Fibroblast of skin of right biceps (primary cell): ENCODE measurements around the gene CPA2.

Experiments used
- DNase-seq: peaks from one replicate; pipeline ENCODE4 v3.0.0-alpha.2; 2013

Gene CPA2

DNA sequence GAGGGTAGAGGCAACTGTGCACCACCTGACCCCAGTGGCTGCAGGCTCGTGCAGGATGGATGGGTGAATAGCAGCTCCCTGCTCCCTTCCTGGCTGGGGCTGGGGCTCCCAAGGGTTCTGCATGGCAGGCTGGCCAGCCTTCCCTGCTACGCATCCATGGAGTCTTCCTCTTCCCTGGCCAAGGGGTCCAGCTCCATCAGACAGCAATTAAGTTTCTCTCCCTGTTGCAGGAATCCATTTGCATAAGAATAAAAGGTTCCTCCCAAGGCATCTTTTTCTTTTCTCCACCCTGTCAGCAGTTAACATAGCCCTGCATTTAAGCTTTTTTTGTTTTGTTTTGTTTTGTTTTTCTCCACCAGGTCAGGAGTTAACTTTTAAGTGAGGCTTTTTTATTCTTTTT, 10.0 kb upstream of the CPA2 start:
- no peak for DNase-seq

- no peak for DNase-seq
Measured at GRCh38 chr7:130258494-130259078, 8.1 kb upstream of the CPA2 start.

- no peak for DNase-seq
Measured at GRCh38 chr7:130262448-130262847, 4.2 kb upstream of the CPA2 start.

- DNase-seq = no peak
Measured at GRCh38 chr7:130263130-130263529, 3.5 kb upstream of the CPA2 start.

DNA sequence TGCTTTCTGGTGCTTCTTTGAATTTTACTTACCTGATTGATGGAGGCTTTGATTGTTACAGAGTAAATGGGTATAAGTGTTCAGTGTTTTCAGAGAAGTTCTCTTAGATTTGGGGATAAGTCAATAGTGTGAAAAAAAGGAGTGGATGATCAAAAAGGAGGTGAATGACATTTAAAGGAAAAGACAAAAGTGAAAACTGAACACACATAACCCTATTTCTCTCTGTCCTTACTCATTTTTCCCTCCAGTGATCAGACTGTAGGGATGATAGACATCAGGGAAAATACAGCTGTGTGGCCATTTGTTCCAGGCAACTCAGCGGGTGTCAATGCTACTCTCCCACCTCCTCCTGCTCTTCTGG, 278 bp downstream of the CPA2 start:
- no peak for DNase-seq

DNA sequence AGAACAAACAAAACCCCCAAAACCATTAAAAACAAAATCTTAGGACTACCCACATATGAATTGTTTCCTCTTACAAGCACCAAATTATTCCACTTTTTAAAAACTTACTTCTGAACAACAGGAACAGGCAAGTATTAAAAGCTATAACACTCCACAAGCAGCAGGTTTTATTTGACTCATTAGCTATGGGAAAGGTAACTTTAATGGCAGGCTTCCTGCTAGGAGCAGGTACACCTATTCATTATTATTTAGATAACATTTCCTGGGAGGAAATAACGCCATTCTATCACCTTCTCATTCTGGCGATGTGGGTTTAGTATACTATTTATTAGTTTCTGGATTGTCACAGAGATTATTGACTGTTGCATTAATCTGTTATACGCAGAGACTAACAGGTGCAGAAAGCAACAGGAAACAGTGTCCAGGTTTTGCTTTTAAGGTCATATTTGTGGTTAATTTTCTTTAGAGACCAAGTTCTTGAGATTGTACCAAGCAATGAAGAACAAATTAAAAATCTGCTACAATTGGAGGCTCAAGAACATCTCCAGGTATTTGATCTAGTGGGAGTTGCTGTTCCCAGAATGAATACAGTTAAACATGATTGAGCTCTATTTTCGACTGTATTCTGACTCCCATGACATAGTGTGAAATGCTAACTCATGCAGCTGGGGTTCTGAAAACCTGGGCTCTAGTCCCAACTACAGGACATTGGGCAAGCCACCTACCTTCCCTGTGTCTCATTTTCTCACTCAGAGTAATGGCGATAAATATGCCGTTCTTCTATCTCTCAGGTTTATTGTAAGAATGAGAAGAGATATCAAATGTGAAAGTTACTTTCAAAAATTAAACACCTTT, 2.0 kb downstream of the CPA2 start:
- no peak for DNase-seq

DNA sequence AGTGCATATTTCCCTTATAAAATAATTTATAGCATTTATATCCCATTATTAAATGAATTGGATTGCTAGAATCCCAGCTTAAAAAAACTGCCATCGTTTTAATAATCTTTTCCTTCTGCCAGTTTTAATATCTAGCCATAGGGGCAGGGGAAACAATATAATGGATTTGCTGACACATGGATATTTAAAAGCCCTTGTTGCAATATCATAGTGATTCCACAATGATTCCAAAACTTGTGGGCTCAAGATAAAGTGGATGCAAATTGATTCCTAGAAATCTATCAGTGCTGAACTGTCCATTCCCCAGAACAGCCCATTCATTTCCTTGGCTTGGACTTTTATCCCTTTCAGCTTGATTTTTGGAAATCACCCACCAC, 2.6 kb downstream of the CPA2 start:
- no peak for DNase-seq

DNA sequence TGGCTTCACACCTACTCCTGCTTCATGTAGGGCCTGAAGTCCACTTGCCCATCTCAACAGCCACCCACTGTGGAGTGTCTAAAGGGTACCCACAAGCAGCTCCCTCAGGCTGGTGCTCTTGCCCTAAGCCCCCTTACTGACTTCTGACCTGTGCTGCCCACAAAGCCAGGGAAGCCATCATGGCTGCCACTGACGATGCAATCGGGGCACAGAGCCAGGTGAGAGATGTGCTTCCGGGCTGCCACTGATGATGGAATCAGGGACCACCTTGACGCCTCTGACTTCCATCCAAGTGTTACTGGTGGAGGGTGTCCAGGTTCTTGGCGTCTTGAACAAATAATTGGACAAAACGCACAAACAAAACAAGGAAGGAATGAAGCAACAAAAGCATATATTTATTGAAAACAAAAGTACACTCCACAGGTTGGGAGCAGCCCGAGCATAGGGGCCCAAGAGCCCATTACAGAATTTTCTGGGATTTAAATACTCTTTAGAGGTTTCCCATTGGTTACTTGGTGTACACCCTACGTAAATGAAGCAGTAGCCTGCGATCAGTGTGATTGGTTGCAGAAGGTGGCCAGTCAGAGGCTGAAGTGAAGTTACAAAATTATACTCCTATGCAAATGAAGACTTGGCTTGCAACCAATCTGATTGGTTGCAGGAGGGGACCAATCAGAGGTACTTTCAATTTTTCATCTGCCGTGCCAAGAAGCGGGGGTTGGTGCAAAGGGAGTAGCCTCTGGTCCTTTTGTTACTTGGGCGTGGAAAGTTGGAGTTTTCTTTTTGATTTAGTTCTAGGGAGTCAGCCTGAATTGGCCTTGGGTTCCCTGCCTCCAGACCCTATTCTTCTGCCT, 4.5 kb downstream of the CPA2 start:
- no peak for DNase-seq

GRCh38 chr7:130272381-130273080, 5.9 kb downstream of the CPA2 start:
- no peak for DNase-seq

- peak; percentile 88 for DNase-seq
Measured at GRCh38 chr7:130273081-130273932, 6.6 kb downstream of the CPA2 start.

DNA sequence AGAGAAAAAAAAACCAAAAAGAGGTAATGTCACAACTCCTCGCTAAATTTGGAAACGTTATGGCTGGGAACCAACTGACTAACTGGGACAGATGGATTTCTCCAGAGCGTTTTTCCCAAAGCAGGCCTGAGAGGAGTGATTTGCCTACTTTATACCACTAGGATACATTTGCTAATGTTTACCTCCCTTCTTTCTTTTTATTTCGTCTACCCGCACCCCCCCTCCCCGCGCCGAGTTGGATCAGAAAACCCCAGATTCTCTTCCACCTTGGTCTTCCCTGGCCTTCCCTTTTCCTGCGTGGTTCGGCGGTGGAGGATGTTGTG, 7.2 kb downstream of the CPA2 start:
- peak; percentile 82 for DNase-seq

DNA sequence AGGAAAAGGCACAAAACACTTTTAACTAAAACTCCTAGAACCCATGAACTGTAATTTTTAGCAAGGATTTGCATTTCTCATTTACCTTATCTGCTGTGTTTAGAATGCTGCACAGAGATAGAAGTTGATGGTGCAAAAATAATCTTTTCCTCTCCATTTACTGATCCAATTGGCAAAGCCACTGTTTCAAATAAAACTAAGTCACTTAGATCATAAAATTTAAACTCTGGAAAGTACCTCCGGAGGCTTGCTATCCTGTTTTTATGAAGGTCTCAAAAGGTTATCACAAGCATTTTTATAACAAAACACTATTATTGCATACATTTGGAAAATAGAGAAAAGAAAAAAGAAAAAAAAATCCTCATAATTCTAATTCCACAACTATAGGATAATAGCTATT, 7.6 kb downstream of the CPA2 start:
- DNase-seq = no peak

- DNase-seq = peak; percentile 36
Measured at GRCh38 chr7:130274983-130275591, 8.4 kb downstream of the CPA2 start.

GRCh38 chr7:130275826-130276297, 9.2 kb downstream of the CPA2 start:
- DNase-seq = peak; percentile 83

GRCh38 chr7:130276796-130277762, 10.4 kb downstream of the CPA2 start:
- peak; percentile 89 for DNase-seq

DNA sequence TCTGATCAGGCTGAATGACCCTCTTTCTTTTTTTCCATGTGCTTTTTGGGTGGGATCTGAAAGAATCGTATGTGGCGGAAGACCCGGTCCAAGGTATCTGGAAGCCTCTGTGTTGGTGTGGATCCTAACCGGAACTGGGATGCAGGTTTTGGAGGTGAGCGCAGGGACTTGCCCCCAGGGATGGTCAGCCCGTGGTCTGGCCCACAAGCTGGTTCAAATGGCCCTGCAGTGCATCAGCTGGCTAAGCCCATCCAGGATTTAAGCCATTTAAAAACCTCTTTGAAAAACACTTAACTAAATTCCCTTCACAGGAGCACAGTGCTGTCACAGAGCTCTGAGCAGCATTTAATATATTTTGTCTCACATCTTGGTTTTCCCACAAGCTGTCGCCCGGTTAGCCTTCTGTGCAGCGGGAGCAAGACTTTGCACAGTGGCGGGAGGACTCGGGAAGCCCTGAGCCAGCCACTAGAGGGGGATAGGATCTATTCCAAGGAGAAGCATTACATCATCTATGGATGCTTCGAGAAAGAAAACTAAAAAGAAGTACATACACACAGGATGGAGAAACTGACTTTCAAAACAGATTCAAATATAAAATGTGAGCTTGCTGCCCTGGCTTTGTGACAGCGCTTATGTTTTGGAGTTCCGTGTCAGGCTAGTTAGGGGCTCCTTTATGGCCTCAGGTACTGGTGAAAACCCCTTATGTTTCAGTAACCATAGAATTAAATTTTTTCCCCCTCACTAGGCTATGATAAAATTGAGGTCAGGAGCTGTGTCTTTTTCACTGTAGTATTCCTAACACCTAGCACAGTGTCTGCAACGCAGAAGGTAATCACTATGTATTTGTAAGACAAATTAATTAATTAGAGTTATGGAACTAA, 11.3 kb downstream of the CPA2 start:
- DNase-seq = peak; percentile 78

DNA sequence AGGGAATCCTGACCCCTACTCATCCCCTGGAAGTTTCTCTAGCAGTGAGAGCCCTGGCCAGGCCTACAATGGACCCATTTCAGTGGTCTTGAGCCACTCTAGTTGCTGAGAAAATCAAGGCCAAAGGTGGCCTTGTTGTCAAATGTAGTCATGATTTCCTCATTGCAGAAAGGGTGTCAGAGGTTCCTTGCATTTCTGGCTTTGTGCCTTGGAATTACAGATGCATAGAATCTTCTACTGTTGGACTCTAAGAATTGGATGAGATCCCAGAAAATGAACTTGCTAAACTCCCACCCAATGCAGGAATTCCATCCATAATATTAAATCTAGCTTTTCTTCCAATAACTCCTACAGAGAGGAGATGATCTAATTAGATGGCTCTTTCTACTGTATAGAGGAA, 12.2 kb downstream of the CPA2 start:
- peak; percentile 97 for DNase-seq

DNA sequence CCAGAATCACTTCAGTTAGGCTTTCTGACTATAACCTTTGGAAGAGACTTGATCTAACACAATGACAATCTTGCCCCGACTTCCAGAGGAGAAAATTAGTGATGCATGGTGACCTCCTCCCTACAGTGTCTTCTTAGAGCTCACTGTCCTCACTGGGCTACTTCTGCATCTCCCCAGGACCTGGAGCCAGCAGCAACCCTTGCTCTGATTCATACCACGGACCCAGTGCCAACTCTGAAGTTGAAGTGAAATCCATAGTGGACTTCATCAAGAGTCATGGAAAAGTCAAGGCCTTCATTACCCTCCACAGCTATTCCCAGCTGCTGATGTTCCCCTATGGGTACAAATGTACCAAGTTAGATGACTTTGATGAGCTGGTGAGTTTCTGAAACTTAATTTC, 12.6 kb downstream of the CPA2 start:
- no peak for DNase-seq

DNA sequence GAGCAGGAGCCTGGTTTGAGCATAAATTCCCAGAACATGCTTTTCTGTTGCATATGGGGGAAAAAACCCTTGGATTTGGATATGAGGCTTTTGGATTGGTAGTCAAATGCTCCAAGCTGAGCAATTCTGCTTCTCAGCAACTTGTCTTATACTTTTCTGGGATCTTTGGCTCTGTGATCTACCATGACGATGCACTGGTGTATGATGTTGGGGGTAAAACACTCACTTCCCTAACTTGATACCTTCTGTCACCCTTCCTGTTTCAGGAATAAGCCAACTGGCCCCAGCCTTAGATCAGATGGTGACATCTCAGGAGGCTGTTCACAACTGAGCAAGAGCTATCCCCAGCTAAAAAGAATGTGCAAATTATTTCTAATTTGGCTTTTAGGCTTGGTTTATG, 13.2 kb downstream of the CPA2 start:
- DNase-seq = no peak
